Mesothelial cell of epicardium (in vitro differentiated cells): ENCODE data around the gene BRPF3. TPM values are rescaled to one million over a fixed set of nuclear protein-coding genes. Genes with fewer than 3 reads are reported as not detected.
A peak's percentile ranks its signal among the peaks of the same experiment; 100 is the strongest.

Experiments
- DNase-seq, 2 experiments: peaks; one replicate each; pipeline ENCODE4 v3.0.0; 2021; ENCODE audit warnings: low spot score in 2 of 2; ENCODE audit not compliant: unreplicated experiment in 2 of 2
- H3K27ac Mint-ChIP-seq: 2 replicates; pipeline ENCODE4 v1.8.0; 2021; ENCODE audit warnings: mixed read lengths
- H3K27me3 Mint-ChIP-seq: 2 replicates; pipeline ENCODE4 v1.8.0; 2021; ENCODE audit warnings: low read depth, mixed read lengths
- H3K36me3 Mint-ChIP-seq: 2 replicates; pipeline ENCODE4 v1.8.0; 2021; ENCODE audit warnings: mixed read lengths
- H3K4me1 Mint-ChIP-seq: 2 replicates; pipeline ENCODE4 v1.8.0; 2021; ENCODE audit warnings: mixed read lengths
- H3K4me3 Mint-ChIP-seq: 2 replicates; pipeline ENCODE4 v1.8.0; 2021; ENCODE audit warnings: mild to moderate bottlenecking, moderate library complexity, mixed read lengths
- H3K9me3 Mint-ChIP-seq: 2 replicates; pipeline ENCODE4 v1.8.0; 2021; ENCODE audit warnings: mixed read lengths
- total RNA-seq: library from RNA; stranded (reverse); gene quantifications from 3 replicates; pipeline ENCODE4 v1.2.1, GENCODE V29; 2021
- TF ChIP-seq, protein P1 (sequence below): fragments of 200-600 bp; sonication (generic); IDR thresholded peaks from one replicate; pipeline ENCODE4 v1.5.0; 2021; ENCODE audit warnings: antibody characterized with exemption; ENCODE audit not compliant: unreplicated experiment

Gene BRPF3
- total RNA-seq, 1 donor from 2014 or later: 54.1 TPM

DNA sequence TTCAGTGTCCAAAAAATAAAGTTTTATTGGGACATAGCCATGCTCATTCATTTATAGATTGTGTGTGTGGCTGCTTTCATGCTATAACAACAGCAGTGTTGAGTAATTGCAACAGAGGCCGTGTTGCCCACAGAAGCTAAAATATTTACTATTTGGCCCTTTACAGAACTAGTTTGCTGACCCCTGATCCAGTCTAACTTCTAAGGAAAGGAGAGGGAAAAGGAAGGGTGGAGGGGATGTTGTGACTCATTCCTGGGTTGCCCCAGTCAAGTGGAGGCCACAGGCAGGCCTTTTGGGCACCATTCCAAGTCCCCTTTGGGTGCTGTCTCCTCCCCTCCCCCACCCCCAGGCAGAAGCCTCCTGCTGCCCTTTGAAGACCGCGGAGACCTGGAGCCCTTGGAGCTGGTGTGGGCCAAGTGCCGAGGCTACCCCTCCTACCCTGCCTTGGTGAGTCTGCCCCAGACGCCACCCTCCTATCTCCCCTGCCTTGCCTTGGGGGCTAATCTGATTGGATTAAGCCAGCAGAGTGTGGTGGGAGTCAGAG lies 28.4 kb downstream of the BRPF3 start:
- TF ChIP-seq, protein P1, sequence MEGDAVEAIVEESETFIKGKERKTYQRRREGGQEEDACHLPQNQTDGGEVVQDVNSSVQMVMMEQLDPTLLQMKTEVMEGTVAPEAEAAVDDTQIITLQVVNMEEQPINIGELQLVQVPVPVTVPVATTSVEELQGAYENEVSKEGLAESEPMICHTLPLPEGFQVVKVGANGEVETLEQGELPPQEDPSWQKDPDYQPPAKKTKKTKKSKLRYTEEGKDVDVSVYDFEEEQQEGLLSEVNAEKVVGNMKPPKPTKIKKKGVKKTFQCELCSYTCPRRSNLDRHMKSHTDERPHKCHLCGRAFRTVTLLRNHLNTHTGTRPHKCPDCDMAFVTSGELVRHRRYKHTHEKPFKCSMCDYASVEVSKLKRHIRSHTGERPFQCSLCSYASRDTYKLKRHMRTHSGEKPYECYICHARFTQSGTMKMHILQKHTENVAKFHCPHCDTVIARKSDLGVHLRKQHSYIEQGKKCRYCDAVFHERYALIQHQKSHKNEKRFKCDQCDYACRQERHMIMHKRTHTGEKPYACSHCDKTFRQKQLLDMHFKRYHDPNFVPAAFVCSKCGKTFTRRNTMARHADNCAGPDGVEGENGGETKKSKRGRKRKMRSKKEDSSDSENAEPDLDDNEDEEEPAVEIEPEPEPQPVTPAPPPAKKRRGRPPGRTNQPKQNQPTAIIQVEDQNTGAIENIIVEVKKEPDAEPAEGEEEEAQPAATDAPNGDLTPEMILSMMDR: no peak
- H3K4me3 Mint-ChIP-seq: no peak overlapping the region
- H3K4me1 Mint-ChIP-seq: peaks cover 24% of the 10 kb centered on the region
- H3K36me3 Mint-ChIP-seq: peaks cover 39% of the 10 kb centered on the region
- no peak for DNase-seq
- peak overlapping the region; percentile 66 for H3K27ac Mint-ChIP-seq
- no peaks in the 10 kb centered on the region for H3K9me3 Mint-ChIP-seq
- H3K27me3 Mint-ChIP-seq: no peaks in the 10 kb centered on the region

GRCh38 chr6:36226438-36227047 lies 30.0 kb downstream of the BRPF3 start:
- Mint-ChIP-seq H3K4me1 (peaks cover 24% of the 10 kb centered on the region), H3K4me3 (no peak overlapping the region), H3K9me3 (no peaks in the 10 kb centered on the region), H3K27me3 (no peaks in the 10 kb centered on the region), H3K27ac (peak overlapping the region; percentile 30), H3K36me3 (peaks cover 50% of the 10 kb centered on the region)
- TF ChIP-seq, protein P1: no peak
- no peak for DNase-seq

- Mint-ChIP-seq H3K4me1 (peaks cover 24% of the 10 kb centered on the region), H3K27me3 (no peaks in the 10 kb centered on the region), H3K9me3 (no peaks in the 10 kb centered on the region), H3K36me3 (peaks cover 54% of the 10 kb centered on the region), H3K27ac (peak overlapping the region; percentile 53), H3K4me3 (no peak overlapping the region)
- TF ChIP-seq, protein P1: no peak
- DNase-seq: no peak
Measured at GRCh38 chr6:36227379-36228228, 31.1 kb downstream of the BRPF3 start.

DNA sequence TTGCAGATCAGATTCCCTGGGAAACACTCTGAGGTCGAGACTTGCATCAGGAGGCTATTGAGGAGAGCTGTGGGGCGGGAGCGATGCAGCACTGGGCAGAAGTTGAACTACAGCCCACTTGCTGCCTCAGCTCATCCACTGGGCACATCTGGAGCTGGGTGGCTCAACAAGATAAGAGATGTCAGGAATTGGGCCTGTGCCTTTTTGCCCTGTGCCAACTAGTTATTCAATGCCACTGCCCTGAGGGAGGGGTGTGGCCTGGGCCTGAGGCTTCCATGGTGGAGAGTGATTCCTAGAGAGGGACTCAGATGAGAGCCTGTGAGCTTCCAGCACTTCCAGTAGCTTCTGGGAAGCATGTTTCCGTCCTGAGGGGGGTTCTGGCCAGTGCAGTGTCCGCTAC lies 32.7 kb downstream of the BRPF3 start:
- DNase-seq: no peak
- H3K9me3 Mint-ChIP-seq: no peaks in the 10 kb centered on the region
- H3K4me3 Mint-ChIP-seq: no peak overlapping the region
- H3K4me1 Mint-ChIP-seq: peaks cover 24% of the 10 kb centered on the region
- H3K27me3 Mint-ChIP-seq: no peaks in the 10 kb centered on the region
- H3K36me3 Mint-ChIP-seq: peaks cover 47% of the 10 kb centered on the region
- TF ChIP-seq, protein P1: no peak
- H3K27ac Mint-ChIP-seq: no peak overlapping the region

GRCh38 chr6:36230371-36230770 lies 33.8 kb downstream of the BRPF3 start:
- Mint-ChIP-seq H3K27ac (no peak overlapping the region), H3K4me1 (peaks cover 21% of the 10 kb centered on the region), H3K36me3 (peaks cover 43% of the 10 kb centered on the region), H3K27me3 (no peaks in the 10 kb centered on the region), H3K4me3 (no peak overlapping the region), H3K9me3 (no peaks in the 10 kb centered on the region)
- no peak for DNase-seq
- TF ChIP-seq, protein P1: no peak
